Smooth muscle cell (in vitro differentiated cells): ENCODE data around the gene SYT4. TPM values are rescaled to one million over a fixed set of nuclear protein-coding genes. Genes with fewer than 3 reads are reported as not detected.

ENCODE experiments used
- DNase-seq: peaks from one replicate; lab custom pipeline; 2025; ENCODE audit not compliant: unreplicated experiment; lab: John Stamatoyannopoulos, UW
- H2AFZ ChIP-seq: fragments of 200-600 bp; sonication (generic); 2 replicates; pipeline ENCODE4 v1.6.0; 2016; ENCODE audit warnings: antibody characterized with exemption, low read depth, mild to moderate bottlenecking
- H3F3A ChIP-seq: fragments of 200-600 bp; sonication (generic); 2 replicates; pipeline ENCODE4 v1.6.0; 2017; ENCODE audit warnings: antibody characterized with exemption, low read depth
- H3K27ac ChIP-seq: fragments of 200-600 bp; sonication (generic); 2 replicates; pipeline ENCODE4 v1.5.1; 2016; ENCODE audit warnings: low read depth, mild to moderate bottlenecking
- H3K27me3 ChIP-seq: fragments of 200-600 bp; sonication (generic); 2 replicates; pipeline ENCODE4 v1.6.1; 2016; ENCODE audit warnings: low read depth, mild to moderate bottlenecking
- H3K36me3 ChIP-seq: fragments of 200-600 bp; sonication (generic); 2 replicates; pipeline ENCODE4 v1.5.1; 2016; ENCODE audit warnings: low read depth
- H3K4me1 ChIP-seq: fragments of 200-600 bp; sonication (generic); 2 replicates; pipeline ENCODE4 v1.5.1; 2016; ENCODE audit warnings: low read depth
- H3K4me2 ChIP-seq: fragments of 200-600 bp; sonication (generic); 2 replicates; pipeline ENCODE4 v1.6.0; 2016; ENCODE audit warnings: mild to moderate bottlenecking
- H3K4me3 ChIP-seq: fragments of 200-600 bp; sonication (generic); 2 replicates; pipeline ENCODE4 v1.5.1; 2016; ENCODE audit warnings: mild to moderate bottlenecking
- H3K79me2 ChIP-seq: fragments of 200-600 bp; sonication (generic); 2 replicates; pipeline ENCODE4 v1.6.0; 2016; ENCODE audit warnings: low read depth, mild to moderate bottlenecking
- H3K9ac ChIP-seq: fragments of 200-600 bp; sonication (generic); 2 replicates; pipeline ENCODE4 v1.6.0; 2016; ENCODE audit warnings: low read depth
- H3K9me3 ChIP-seq: fragments of 200-600 bp; sonication (generic); replicated peaks from 2 replicates; pipeline ENCODE4 v1.5.1; 2016; ENCODE audit warnings: low read depth
- H4K20me1 ChIP-seq: fragments of 200-600 bp; sonication (generic); 2 replicates; pipeline ENCODE4 v1.6.0; 2016; ENCODE audit warnings: low read depth
- WGBS: methylation state at CpG from one replicate; pipeline ENCODE4 v1.1.7; 2016; ENCODE audit warnings: low lambda C conversion rate; 5-methylcytosine and 5-hydroxymethylcytosine counted together
- polyA plus RNA-seq: library from polyadenylated mRNA; unstranded; fragments of >200 nt; fragmentation: Nextera tagmentation; extraction: Ambion mirVana; gene quantifications from 2 replicates; pipeline ENCODE4 v1.2.1, GENCODE V29; 2016
- total RNA-seq: library from RNA; depleted of rRNA; stranded (reverse); fragments of >200 nt; gene quantifications from 2 replicates; pipeline ENCODE4 v1.2.3, GENCODE V29; 2014
- TF ChIP-seq, protein P1 (sequence below): fragments of 200-600 bp; sonication (generic); IDR thresholded peaks from 2 replicates; pipeline ENCODE4 v1.5.1; 2017; ENCODE audit warnings: borderline replicate concordance, mild to moderate bottlenecking, antibody characterized with exemption; ENCODE audit not compliant: insufficient read depth, poor library complexity, severe bottlenecking

The SYT4 gene
- total and polyA plus RNA-seq, 2 experiments from 2014 or later = 1.5 to 2.9 TPM

DNA sequence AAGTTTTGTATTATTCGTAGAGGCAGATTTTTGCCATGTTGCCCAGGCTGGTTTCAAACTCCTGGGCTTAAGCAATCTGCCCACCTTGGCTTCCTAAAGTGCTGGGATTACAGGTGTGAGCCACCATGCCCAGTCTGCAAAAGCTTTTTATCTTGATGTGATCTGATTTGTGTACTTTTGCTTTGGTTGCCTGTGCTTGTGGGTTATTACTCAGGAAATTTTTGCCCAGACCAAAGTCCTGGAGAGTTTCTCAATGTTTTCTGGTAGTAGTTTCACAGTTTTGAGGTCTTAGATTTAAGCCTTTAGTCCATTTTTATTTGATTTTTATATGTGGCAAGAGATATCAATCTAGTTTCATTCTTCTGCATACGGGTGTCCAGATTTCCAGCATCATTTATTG lies 42.4 kb downstream of the SYT4 start:
- no peak for DNase-seq

GRCh38 chr18:43222501-43222900 lies 54.8 kb downstream of the SYT4 start:
- no peaks in the 10 kb centered on the region for H3K4me1 ChIP-seq
- no peaks in the 10 kb centered on the region for H3K79me2 ChIP-seq
- H3K4me2 ChIP-seq = no peak overlapping the region
- no peak overlapping the region for H3K27ac ChIP-seq
- WGBS = 92% methylated on average over 2 of the region's 2 CpGs
- TF ChIP-seq, protein P1, sequence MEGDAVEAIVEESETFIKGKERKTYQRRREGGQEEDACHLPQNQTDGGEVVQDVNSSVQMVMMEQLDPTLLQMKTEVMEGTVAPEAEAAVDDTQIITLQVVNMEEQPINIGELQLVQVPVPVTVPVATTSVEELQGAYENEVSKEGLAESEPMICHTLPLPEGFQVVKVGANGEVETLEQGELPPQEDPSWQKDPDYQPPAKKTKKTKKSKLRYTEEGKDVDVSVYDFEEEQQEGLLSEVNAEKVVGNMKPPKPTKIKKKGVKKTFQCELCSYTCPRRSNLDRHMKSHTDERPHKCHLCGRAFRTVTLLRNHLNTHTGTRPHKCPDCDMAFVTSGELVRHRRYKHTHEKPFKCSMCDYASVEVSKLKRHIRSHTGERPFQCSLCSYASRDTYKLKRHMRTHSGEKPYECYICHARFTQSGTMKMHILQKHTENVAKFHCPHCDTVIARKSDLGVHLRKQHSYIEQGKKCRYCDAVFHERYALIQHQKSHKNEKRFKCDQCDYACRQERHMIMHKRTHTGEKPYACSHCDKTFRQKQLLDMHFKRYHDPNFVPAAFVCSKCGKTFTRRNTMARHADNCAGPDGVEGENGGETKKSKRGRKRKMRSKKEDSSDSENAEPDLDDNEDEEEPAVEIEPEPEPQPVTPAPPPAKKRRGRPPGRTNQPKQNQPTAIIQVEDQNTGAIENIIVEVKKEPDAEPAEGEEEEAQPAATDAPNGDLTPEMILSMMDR = no peak
- no peak overlapping the region for H3K9ac ChIP-seq
- no peak for DNase-seq
- H3F3A ChIP-seq = no peaks in the 10 kb centered on the region
- no peaks in the 10 kb centered on the region for H3K27me3 ChIP-seq
- H3K4me3 ChIP-seq = no peak overlapping the region
- H3K9me3 ChIP-seq = no peaks in the 10 kb centered on the region
- H3K36me3 ChIP-seq = no peaks in the 10 kb centered on the region
- H4K20me1 ChIP-seq = no peaks in the 10 kb centered on the region
- no peak overlapping the region for H2AFZ ChIP-seq

More for the DNA sequence above, 42.4 kb downstream of the SYT4 start:
- WGBS = 91% methylated on average over 2 of the region's 2 CpGs
- no peaks in the 10 kb centered on the region for H3K36me3 ChIP-seq
- H3K9me3 ChIP-seq = no peaks in the 10 kb centered on the region
- no peak overlapping the region for H3K27ac ChIP-seq
- no peak overlapping the region for H3K4me3 ChIP-seq
- H4K20me1 ChIP-seq = no peaks in the 10 kb centered on the region
- TF ChIP-seq, protein P1 = no peak
- no peak overlapping the region for H3K9ac ChIP-seq
- H3K79me2 ChIP-seq = no peaks in the 10 kb centered on the region
- H3K4me2 ChIP-seq = no peak overlapping the region
- no peaks in the 10 kb centered on the region for H3F3A ChIP-seq
- H3K4me1 ChIP-seq = no peaks in the 10 kb centered on the region
- H2AFZ ChIP-seq = no peak overlapping the region
- no peaks in the 10 kb centered on the region for H3K27me3 ChIP-seq

DNA sequence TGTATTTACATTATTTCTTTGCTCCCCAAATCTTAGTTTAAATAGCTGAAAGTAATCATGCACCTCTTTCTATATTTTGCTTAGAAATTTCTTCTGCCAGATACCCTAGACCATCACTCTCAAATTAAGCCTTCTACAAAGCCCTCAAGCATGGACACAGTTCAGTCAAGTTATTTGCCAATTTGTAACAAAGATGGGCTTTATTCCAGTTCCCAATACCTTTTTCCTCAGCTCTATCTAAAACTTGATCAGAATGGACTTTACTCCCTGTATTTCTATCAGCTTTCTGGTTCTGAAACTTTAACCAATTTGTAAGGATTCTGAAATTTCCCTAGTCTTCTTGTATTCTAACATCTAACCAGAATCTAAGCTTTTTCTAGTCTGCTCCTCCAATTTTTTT lies 56.6 kb downstream of the SYT4 start:
- no peak for DNase-seq
- Histone ChIP-seq H3K27ac (no peak overlapping the region), H3K9me3 (no peaks in the 10 kb centered on the region), H3K4me1 (no peaks in the 10 kb centered on the region), H3K4me3 (no peak overlapping the region), H3F3A (no peaks in the 10 kb centered on the region), H3K27me3 (no peaks in the 10 kb centered on the region), H3K4me2 (no peak overlapping the region), H2AFZ (no peak overlapping the region), H3K79me2 (no peaks in the 10 kb centered on the region), H3K36me3 (no peaks in the 10 kb centered on the region), H4K20me1 (no peaks in the 10 kb centered on the region), H3K9ac (no peak overlapping the region)
- TF ChIP-seq, protein P1 = no peak

Other genes with a start within 250 kb of the SYT4 start
- gene RIT2, start 161.8 kb downstream of the SYT4 start, total RNA-seq = not detected in 2 replicates
- gene RIT2, start 161.8 kb downstream of the SYT4 start, polyA plus RNA-seq = not detected in 2 replicates